Muscle of back (tissue), 13 donors: Measurements from ENCODE around the gene FDCSP. TPM values are rescaled to one million over a fixed set of nuclear protein-coding genes. Genes with fewer than 3 reads are reported as not detected.
A peak's percentile ranks its signal among the peaks of the same experiment; 100 is the strongest.
"Not testable (repeated sequence)": the region's sequence is repeated elsewhere in the genome, so short reads cannot be mapped to it uniquely, and the experiment has no call there.

Experiments used
- DNase-seq, 3 donors: peaks; one replicate each; pipeline versions ENCODE4 v3.0.0 to v3.0.0-alpha.2; 2013
- long read RNA-seq, 9 donors: transcript quantifications; one replicate each; lab custom pipeline, GENCODE V29; 2026
- polyA plus RNA-seq, 10 donors: library from polyadenylated mRNA; unstranded; fragments of 120-200 nt; gene quantifications; one replicate each; pipeline ENCODE4 v1.2.1, GENCODE V29; 2013; ENCODE audit not compliant: insufficient read length in 10 of 10

Gene FDCSP
- polyA plus RNA-seq = 1 to 10 TPM in 5 of 10 donors, under 1 TPM in 1, not detected in 4; 0.38 to 4.5 (median 2.4) TPM
- long read RNA-seq, donor 1 = 0 reads
- long read RNA-seq, donor 2 = 0 reads
- long read RNA-seq, donor 3 = 0 reads
- long read RNA-seq, donor 4, partial matches to known transcripts = 0 of 1 reads
- long read RNA-seq, donor 4, other reads (novel, unspliced or antisense) = 0 of 1 reads
- long read RNA-seq, donor 5 = 0 reads
- long read RNA-seq, donor 6, partial matches to known transcripts = 0 of 3 reads
- long read RNA-seq, donor 6, other reads (novel, unspliced or antisense) = 0 of 3 reads
- long read RNA-seq, donor 7 = 0 reads
- long read RNA-seq, donor 8 = 0 reads
- long read RNA-seq, donor 9 = 0 reads

GRCh38 chr4:70225824-70226223 is at the start of gene FDCSP:
FDCSP (plus strand) TSS chr4:70226124; CDS start chr4:70231195, 5,071 bp downstream.
- no peak for DNase-seq

GRCh38 chr4:70177090-70177489 is 48.8 kb upstream of the FDCSP start:
- peak in 2 of 3 donors; percentile 20 to 53 for DNase-seq

GRCh38 chr4:70178075-70178660 is 47.8 kb upstream of the FDCSP start:
- no peak for DNase-seq

GRCh38 chr4:70179811-70180210 is 46.1 kb upstream of the FDCSP start:
- DNase-seq = peak in 1 of 3 donors; percentile 20

GRCh38 chr4:70181864-70182263 is 44.1 kb upstream of the FDCSP start:
- DNase-seq = no peak

GRCh38 chr4:70182517-70183167 is 43.3 kb upstream of the FDCSP start:
- peak in 2 of 3 donors; percentile 22 to 52 for DNase-seq

GRCh38 chr4:70183168-70183939 is 42.6 kb upstream of the FDCSP start:
- peak in 2 of 3 donors; percentile 25 to 50 for DNase-seq

GRCh38 chr4:70183940-70184246 is 42.0 kb upstream of the FDCSP start:
- no peak for DNase-seq

GRCh38 chr4:70187216-70187615 is 38.7 kb upstream of the FDCSP start:
- DNase-seq = no peak

GRCh38 chr4:70190579-70190978 is 35.3 kb upstream of the FDCSP start:
- no peak for DNase-seq

GRCh38 chr4:70191647-70192046 is 34.3 kb upstream of the FDCSP start:
- no peak for DNase-seq

GRCh38 chr4:70192895-70193294 is 33.0 kb upstream of the FDCSP start:
- no peak for DNase-seq

- no peak for DNase-seq
Measured at GRCh38 chr4:70195425-70195824, 30.5 kb upstream of the FDCSP start, which contains the start of gene ODAM. ODAM (plus strand) TSS chr4:70195725; CDS start chr4:70196544, 819 bp downstream.

GRCh38 chr4:70196857-70197256 is 29.1 kb upstream of the FDCSP start:
- DNase-seq = no peak

- no peak for DNase-seq
Measured at GRCh38 chr4:70197842-70198241, 28.1 kb upstream of the FDCSP start.

GRCh38 chr4:70203601-70204000 is 22.3 kb upstream of the FDCSP start:
- DNase-seq = no peak

GRCh38 chr4:70212752-70213151 is 13.2 kb upstream of the FDCSP start:
- not testable (repeated sequence) for DNase-seq

- not testable (repeated sequence) for DNase-seq
Measured at GRCh38 chr4:70216109-70216508, 9.8 kb upstream of the FDCSP start.

- DNase-seq = not testable (repeated sequence)
Measured at GRCh38 chr4:70216550-70216949, 9.4 kb upstream of the FDCSP start.

- DNase-seq = not testable (repeated sequence)
Measured at GRCh38 chr4:70221389-70221788, 4.5 kb upstream of the FDCSP start.

- DNase-seq = not testable (repeated sequence)
Measured at GRCh38 chr4:70221818-70222217, 4.1 kb upstream of the FDCSP start.

GRCh38 chr4:70236125-70236524 is 10.2 kb downstream of the FDCSP start:
- no peak for DNase-seq
